DMS114 treated with DMSO at 0.1 percent for 48 hours (cell line): ENCODE measurements around the gene TUFT1.
"Not testable (repeated sequence)": the region's sequence is repeated elsewhere in the genome, so short reads cannot be mapped to it uniquely, and the experiment has no call there.

ENCODE experiments used
- DNase-seq: peaks from one replicate; lab custom pipeline; 2025; ENCODE audit not compliant: unreplicated experiment; lab: John Stamatoyannopoulos, UW

Gene TUFT1

DNA sequence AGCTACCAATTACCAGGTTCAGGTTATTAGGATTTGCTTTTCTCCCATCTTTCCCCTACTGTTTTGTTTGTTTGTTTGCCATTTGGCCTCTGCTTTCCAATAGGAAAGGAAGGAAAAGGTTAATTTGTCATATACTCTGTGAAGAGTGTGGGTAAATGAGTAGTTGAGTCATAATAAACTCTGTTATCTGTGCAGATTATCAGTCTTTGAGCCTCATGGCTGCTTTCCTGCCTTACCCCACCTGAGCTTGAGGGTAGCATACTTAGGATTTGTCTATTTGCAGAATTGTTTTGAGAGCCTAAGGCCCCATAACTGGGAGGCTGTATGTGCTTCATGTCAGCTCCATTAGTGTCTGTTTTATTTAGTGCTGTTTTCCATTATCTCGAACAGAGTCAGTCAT, 38.8 kb downstream of the TUFT1 start:
- DNase-seq, result no peak

- DNase-seq, result no peak
These were observed 39.5 kb downstream of the TUFT1 start for GRCh38 chr1:151579436-151580225.

- DNase-seq, result no peak
These were observed 41.3 kb downstream of the TUFT1 start for GRCh38 chr1:151581451-151581850.

GRCh38 chr1:151581921-151582320, 41.8 kb downstream of the TUFT1 start:
- no peak for DNase-seq

- DNase-seq, result no peak
These were observed 43.7 kb downstream of the TUFT1 start for GRCh38 chr1:151583796-151584195.

- no peak for DNase-seq
These were observed 44.2 kb downstream of the TUFT1 start for GRCh38 chr1:151584278-151584677.

DNA sequence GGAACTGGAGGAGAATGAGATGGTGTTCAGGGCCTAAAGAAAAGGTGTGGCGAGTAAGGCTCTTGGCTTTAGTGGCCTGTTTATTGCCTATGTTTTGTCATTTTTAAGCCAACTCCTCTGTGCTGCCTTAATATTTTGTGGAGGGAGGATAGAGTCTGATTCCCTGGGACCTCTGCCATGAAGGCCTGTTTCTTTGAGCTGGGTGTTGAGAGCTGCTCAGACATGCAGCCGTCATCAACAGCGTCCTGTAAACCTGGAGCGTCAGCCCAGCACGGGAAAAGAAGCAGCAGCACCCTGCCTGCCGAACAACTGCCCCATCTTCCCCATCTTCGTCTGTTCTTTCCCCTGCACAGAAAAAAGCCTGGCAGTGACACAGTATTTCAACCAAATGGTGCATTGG, 44.7 kb downstream of the TUFT1 start:
- no peak for DNase-seq

DNA sequence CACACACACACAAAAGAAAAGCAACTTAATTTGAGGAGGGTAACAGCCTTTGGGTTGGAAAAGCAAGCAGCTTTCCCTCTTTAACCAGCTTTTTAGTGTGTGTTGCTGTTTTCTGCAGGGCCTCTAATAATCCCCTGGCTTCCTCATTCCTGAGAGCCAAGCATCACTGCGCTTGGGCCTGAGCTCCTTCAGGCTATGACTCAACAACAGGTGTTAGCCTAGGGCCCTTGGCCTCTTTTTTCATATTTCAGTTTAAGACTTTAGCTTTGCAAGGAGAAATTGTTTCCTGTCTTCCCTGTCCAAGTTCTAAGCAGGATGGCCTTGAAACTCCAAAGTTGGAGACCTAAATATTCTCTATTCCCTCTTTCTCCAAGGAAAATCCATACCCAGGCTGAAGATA, 45.5 kb downstream of the TUFT1 start:
- no peak for DNase-seq

GRCh38 chr1:151590961-151591360, 50.9 kb downstream of the TUFT1 start:
- no peak for DNase-seq

- DNase-seq, result no peak
These were observed 53.6 kb downstream of the TUFT1 start for GRCh38 chr1:151593730-151594129.

DNA sequence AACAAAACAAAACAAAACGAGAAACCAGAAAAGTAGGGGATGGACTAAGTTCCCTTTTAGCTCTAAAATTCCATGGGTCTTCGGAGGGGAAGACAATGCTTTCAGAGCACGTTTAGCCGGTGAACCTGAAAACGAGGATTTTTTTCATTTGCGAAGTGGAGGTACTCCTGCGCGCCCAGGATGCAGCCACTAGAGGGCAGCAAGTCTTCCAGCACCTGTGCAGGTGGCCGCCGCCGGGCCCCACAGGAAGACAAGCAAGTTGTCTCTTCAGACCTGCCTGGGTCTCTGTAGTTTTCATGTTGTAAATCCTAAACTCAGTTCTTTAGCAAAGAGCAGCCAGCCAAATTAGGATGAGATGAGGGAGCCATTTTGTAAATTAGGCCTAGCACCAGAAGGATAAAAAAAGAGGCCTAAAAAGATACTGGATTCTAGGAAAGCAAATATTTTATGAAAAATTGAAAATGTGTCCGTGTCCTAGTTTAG, 54.1 kb downstream of the TUFT1 start:
- no peak for DNase-seq

GRCh38 chr1:151596166-151596953, 56.3 kb downstream of the TUFT1 start:
- no peak for DNase-seq

DNA sequence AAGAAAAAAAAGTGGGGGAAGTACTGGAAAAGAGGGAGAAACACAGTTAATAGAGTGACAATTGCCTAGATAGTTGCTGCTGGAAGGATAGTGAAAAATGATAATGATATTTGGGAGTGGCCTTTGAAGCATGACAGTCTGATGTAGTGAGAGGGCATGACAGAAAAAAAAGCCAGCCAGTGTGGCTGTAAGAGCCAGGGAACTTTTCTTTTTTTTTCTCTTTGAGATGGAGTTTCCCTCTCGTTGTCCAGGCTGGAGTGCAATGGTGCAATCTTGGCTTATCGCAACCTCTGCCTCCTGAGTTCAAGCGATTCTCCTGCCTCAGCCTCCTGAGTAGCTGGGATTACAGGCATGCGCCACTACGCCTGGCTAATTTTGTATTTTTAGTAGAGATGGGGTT, 62.4 kb downstream of the TUFT1 start:
- DNase-seq, result not testable (repeated sequence)

DNA sequence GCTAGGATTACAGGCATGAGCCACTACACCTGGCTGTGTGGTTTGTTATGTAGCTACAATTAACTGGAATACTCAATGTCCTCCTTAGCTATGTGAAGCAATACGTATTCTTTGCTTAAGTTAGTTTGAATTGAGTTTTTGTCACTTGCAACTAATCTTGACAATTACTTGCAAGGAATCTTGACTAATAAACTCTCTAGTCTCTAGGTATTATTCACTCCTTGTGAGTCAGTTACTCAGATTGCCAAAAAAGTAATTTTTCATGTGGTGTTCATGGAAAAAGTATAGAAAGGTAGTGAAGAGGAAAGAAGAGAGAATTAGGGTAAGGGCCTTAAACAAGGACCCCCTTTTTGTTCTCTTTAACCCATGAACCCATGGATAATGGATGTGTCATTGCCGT, 64.2 kb downstream of the TUFT1 start:
- DNase-seq, result no peak

GRCh38 chr1:151606384-151606783, 66.3 kb downstream of the TUFT1 start:
- no peak for DNase-seq

- no peak for DNase-seq
These were observed 66.7 kb downstream of the TUFT1 start for GRCh38 chr1:151606857-151607256.

DNA sequence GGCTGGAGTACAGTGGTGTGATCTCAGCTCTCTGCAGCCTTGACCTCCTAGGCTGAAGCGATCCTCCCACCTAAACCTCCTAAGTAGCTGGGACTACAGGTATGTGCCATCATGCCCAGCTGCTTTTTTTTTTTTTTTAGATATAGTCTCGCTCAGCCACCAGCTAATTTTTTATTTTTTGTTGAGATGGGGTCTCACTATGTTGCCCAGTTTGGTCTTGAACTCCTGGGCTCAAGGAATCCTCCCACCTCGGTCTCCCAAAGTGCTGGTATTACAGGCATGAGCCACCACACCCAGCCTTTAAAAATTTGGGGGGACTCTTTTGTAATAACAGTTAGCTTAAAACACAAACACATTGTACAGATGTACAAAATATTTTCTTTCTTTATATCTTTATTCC, 70.0 kb downstream of the TUFT1 start:
- DNase-seq, result no peak

DNA sequence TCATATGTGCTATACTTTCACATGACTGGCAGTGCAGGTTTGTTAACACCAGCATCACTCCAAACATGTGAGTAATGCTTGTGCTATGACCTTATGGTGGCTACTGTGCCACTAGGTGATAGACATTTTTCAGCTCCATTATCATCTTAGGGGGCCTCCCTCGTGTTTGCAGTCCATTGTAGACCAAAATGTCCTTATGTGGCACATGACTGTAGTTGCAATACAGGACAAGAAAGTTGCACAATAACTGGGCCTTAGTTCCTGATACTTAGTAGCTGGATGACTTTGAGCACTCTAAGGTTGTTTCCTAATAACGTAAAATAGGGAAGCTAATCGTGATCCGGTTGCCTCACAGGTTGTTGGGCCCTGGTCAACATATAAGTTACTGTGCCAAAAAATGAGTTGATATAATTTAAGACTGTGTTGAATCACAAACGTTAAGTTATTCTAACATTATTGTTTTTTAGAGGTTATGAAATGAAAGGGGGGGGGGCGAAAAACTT, 71.2 kb downstream of the TUFT1 start:
- no peak for DNase-seq

DNA sequence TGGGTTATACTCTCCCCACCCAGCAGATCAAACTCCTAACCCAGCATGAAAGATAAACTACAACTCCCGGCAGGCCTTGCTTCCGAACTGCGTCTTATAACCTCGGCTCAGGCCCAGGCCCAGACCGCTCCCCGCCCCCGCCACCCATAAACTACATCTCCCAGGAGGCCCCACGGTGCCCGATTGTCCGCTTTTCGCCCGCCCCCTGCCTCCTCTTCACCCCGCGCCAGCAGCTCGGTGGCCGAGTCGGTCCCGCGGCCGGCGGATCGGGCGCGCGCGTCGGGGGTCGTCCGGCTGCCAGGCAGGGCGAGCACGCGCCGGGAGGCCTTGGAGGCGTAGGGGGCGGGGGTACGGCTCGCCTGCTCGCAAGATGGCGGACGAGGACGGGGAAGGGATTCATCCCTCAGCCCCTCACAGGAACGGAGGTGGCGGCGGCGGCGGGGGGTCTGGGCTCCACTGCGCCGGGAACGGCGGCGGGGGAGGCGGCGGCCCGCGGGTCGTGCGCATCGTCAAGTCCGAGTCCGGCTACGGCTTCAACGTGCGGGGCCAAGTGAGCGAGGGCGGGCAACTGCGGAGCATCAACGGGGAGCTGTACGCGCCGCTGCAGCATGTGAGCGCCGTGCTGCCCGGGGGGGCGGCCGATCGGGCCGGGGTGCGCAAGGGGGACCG, 71.9 kb downstream of the TUFT1 start, which contains the start of gene SNX27:
Gene SNX27 (plus strand): TSS at position 219 of the 669 bp plus-strand sequence. CDS start 152 bp downstream, at position 371.
- peak; percentile 97 for DNase-seq

DNA sequence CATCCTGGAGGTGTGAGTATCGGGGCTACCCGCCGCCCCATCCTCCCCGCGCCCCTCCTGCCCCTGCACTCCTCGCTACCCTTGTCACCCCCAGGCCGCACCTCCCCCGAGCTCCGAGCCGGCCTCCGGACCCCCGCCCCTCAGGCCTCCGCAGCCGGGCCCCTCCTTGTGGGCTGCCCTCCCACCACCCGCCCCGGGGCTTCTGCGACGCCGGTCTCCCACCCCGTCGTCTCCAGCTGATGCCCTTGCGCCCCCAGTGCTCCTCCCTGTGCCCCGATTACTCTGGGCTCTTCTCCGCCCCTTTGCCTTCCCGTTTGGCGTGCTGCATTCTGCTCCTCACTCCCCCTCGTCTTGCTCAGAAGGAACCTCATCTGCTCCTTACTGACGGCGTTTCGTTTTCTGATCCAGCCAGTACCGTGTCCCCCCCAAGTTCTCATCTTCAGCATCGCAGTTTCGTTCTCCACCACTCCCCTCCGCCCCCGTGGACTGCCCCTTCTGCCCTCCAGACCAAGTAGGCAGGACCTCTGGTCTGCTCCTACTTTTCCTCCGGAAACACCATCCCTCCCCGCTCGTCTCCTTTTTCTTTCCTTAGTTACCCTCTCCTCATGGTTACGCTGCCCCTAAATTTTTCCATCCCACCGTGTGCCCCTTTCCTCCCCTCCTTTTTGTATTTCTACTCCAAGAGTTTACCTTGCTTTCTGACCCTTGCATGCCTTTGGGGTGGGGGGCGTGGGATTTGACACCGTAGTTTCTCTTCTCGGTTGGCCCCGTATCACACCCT, 72.6 kb downstream of the TUFT1 start:
- no peak for DNase-seq
